Neural progenitor cell (in vitro differentiated cells): ENCODE data around the gene SLC4A11.

Experiments used
- CTCF ChIP-seq: fragments of 200-600 bp; sonication (generic); IDR thresholded peaks from 2 replicates; pipeline ENCODE4 v1.5.1; 2017; ENCODE audit warnings: antibody characterized with exemption, mild to moderate bottlenecking
- EZH2 ChIP-seq: fragments of 200-600 bp; sonication (generic); IDR thresholded peaks from 2 replicates; pipeline ENCODE4 v1.6.1; 2017; ENCODE audit warnings: antibody characterized with exemption, mild to moderate bottlenecking, moderate library complexity
- EZH2phosphoT487 ChIP-seq: fragments of 200-600 bp; sonication (generic); IDR thresholded peaks from 2 replicates; pipeline ENCODE4 v1.6.1; 2017; ENCODE audit warnings: antibody characterized with exemption

GRCh38 chr20:3247638-3248037 is 8.6 kb upstream of the SLC4A11 start:
- no peak for TF ChIP-seq CTCF
- TF ChIP-seq EZH2phosphoT487, result no peak
- no peak for TF ChIP-seq EZH2
